Astrocyte (in vitro differentiated cells and primary cell): Measurements from ENCODE around the gene CTNNA3. TPM values are rescaled to one million over a fixed set of nuclear protein-coding genes. Genes with fewer than 3 reads are reported as not detected.
"Not testable (repeated sequence)": the region's sequence is repeated elsewhere in the genome, so short reads cannot be mapped to it uniquely, and the experiment has no call there.

ENCODE experiments used
- DNase-seq: peaks from one replicate; pipeline ENCODE4 v3.0.0-alpha.2; 2010; ENCODE audit warnings: low read depth
- FAIRE-seq: peaks from 2 replicates; lab custom pipeline; 2011; peaks lifted over from hg19 to GRCh38; lab: Jason Lieb, UNC
- H2AFZ ChIP-seq: 2 replicates; pipeline ENCODE4 v1.6.0; 2012; ENCODE audit warnings: low read depth, low read length, inconsistent platforms
- H3K27ac ChIP-seq: 2 replicates; pipeline ENCODE4 v1.5.1; 2011; ENCODE audit warnings: low read depth, low read length, inconsistent platforms
- H3K27me3 ChIP-seq: 2 replicates; pipeline ENCODE4 v1.6.0; 2011; ENCODE audit warnings: low read length, inconsistent platforms; ENCODE audit not compliant: insufficient read depth
- H3K36me3 ChIP-seq: 2 replicates; pipeline ENCODE4 v1.5.1; 2011; ENCODE audit warnings: low read length, inconsistent platforms; ENCODE audit not compliant: insufficient read depth
- H3K4me1 ChIP-seq: 2 replicates; pipeline ENCODE4 v1.5.1; 2011; ENCODE audit warnings: low read length, inconsistent platforms; ENCODE audit not compliant: insufficient read depth
- H3K4me2 ChIP-seq: 2 replicates; pipeline ENCODE4 v1.6.0; 2012; ENCODE audit warnings: low read length, inconsistent platforms
- H3K4me3 ChIP-seq: 2 replicates; pipeline ENCODE4 v1.5.1; 2011; ENCODE audit warnings: low read depth, mild to moderate bottlenecking, low read length, inconsistent platforms; ENCODE audit not compliant: insufficient read depth
- H3K79me2 ChIP-seq: 2 replicates; pipeline ENCODE4 v1.6.0; 2012; ENCODE audit warnings: mild to moderate bottlenecking, low read length, inconsistent platforms; ENCODE audit not compliant: insufficient read depth
- H3K9ac ChIP-seq: 2 replicates; pipeline ENCODE4 v1.6.0; 2012; ENCODE audit warnings: mild to moderate bottlenecking, low read length, inconsistent platforms
- H3K9me3 ChIP-seq: 2 replicates; pipeline ENCODE4 v1.5.1; 2012; ENCODE audit warnings: low read depth, mild to moderate bottlenecking, low read length, inconsistent platforms; ENCODE audit not compliant: insufficient read depth
- H4K20me1 ChIP-seq: 2 replicates; pipeline ENCODE4 v1.6.0; 2012; ENCODE audit warnings: low read length, inconsistent platforms; ENCODE audit not compliant: insufficient read depth
- H3K27ac Mint-ChIP-seq: one replicate; pipeline ENCODE4 v1.8.0; 2021; ENCODE audit warnings: mild to moderate bottlenecking, mixed read lengths; ENCODE audit not compliant: unreplicated experiment
- H3K27me3 Mint-ChIP-seq: one replicate; pipeline ENCODE4 v1.8.0; 2021; ENCODE audit warnings: low read depth, mixed read lengths; ENCODE audit not compliant: unreplicated experiment
- H3K36me3 Mint-ChIP-seq: one replicate; pipeline ENCODE4 v1.8.0; 2021; ENCODE audit warnings: low read depth, mixed read lengths; ENCODE audit not compliant: unreplicated experiment
- H3K4me1 Mint-ChIP-seq: one replicate; pipeline ENCODE4 v1.8.0; 2021; ENCODE audit warnings: low read depth, mixed read lengths; ENCODE audit not compliant: unreplicated experiment
- H3K4me3 Mint-ChIP-seq: one replicate; pipeline ENCODE4 v1.8.0; 2021; ENCODE audit warnings: mild to moderate bottlenecking, moderate library complexity, mixed read lengths; ENCODE audit not compliant: unreplicated experiment
- H3K9me3 Mint-ChIP-seq: one replicate; pipeline ENCODE4 v1.8.0; 2021; ENCODE audit warnings: mild to moderate bottlenecking, mixed read lengths; ENCODE audit not compliant: unreplicated experiment
- CTCF ChIP-seq: IDR thresholded peaks from 2 replicates; pipeline ENCODE4 v1.5.1; 2011; ENCODE audit warnings: low read depth, mild to moderate bottlenecking, inconsistent platforms, low read length, moderate library complexity; ENCODE audit not compliant: insufficient read depth
- EZH2 ChIP-seq: IDR thresholded peaks from 2 replicates; pipeline ENCODE4 v1.6.1; 2012; ENCODE audit warnings: mild to moderate bottlenecking, low read length, inconsistent platforms; ENCODE audit not compliant: insufficient read depth
- total RNA-seq: library from RNA; stranded (reverse); gene quantifications from 2 replicates; pipeline ENCODE4 v1.2.1, GENCODE V29; 2021

CTNNA3 gene
- total RNA-seq, 1 donor from 2014 or later = 0.73 TPM

GRCh38 chr10:67690540-67690939, 5.5 kb downstream of the CTNNA3 start:
- H3K27ac Mint-ChIP-seq, DNase-seq, H3K9me3 ChIP-seq, H3K27me3 Mint-ChIP-seq, H2AFZ ChIP-seq, H3K27ac ChIP-seq, H3K27me3 ChIP-seq, H3K36me3 Mint-ChIP-seq, H3K79me2 ChIP-seq, H3K4me3 ChIP-seq, H4K20me1 ChIP-seq, FAIRE-seq, H3K4me3 Mint-ChIP-seq, H3K36me3 ChIP-seq, H3K4me2 ChIP-seq, H3K4me1 Mint-ChIP-seq, H3K9ac ChIP-seq, H3K4me1 ChIP-seq: not testable (repeated sequence)
- peaks cover 15% of the 10 kb centered on the region for H3K9me3 Mint-ChIP-seq

GRCh38 chr10:67684140-67684539, 11.9 kb downstream of the CTNNA3 start:
- H4K20me1 ChIP-seq, H3K79me2 ChIP-seq, H3K27ac Mint-ChIP-seq, H3K27me3 Mint-ChIP-seq, H3K9me3 ChIP-seq, H3K4me1 Mint-ChIP-seq, H2AFZ ChIP-seq, H3K4me1 ChIP-seq, DNase-seq, H3K4me3 ChIP-seq, H3K4me3 Mint-ChIP-seq, H3K36me3 Mint-ChIP-seq, H3K9ac ChIP-seq, H3K4me2 ChIP-seq, H3K27ac ChIP-seq, H3K36me3 ChIP-seq, H3K27me3 ChIP-seq, FAIRE-seq: not testable (repeated sequence)
- peaks cover 23% of the 10 kb centered on the region for H3K9me3 Mint-ChIP-seq

- no peak overlapping the region for H3K4me3 Mint-ChIP-seq
- no peaks in the 10 kb centered on the region for H3K27me3 Mint-ChIP-seq
- Histone ChIP-seq H3K27ac (no peak overlapping the region), H4K20me1 (no peaks in the 10 kb centered on the region), H3K79me2 (no peaks in the 10 kb centered on the region), H3K4me3 (no peak overlapping the region), H3K27me3 (no peaks in the 10 kb centered on the region), H3K4me2 (no peak overlapping the region), H3K9ac (no peak overlapping the region), H3K4me1 (no peaks in the 10 kb centered on the region), H2AFZ (no peak overlapping the region), H3K9me3 (no peaks in the 10 kb centered on the region), H3K36me3 (no peaks in the 10 kb centered on the region)
- H3K9me3 Mint-ChIP-seq = peaks cover 1% of the 10 kb centered on the region
- FAIRE-seq (no peak), DNase-seq (no peak)
- H3K4me1 Mint-ChIP-seq = peaks cover 7% of the 10 kb centered on the region
- TF ChIP-seq EZH2 = no peak
- no peak for TF ChIP-seq CTCF
- no peak overlapping the region for H3K27ac Mint-ChIP-seq
- no peaks in the 10 kb centered on the region for H3K36me3 Mint-ChIP-seq
These were observed 17.5 kb downstream of the CTNNA3 start for GRCh38 chr10:67678335-67678974.
